Karpas-422 (cell line): ENCODE results near the gene TMEM63C. TPM values are rescaled to one million over a fixed set of nuclear protein-coding genes. Genes with fewer than 3 reads are reported as not detected.

Experiments
- DNase-seq: peaks from one replicate; pipeline ENCODE4 v3.0.0-alpha.2; 2015
- H2AFZ ChIP-seq: fragments of 200-600 bp; sonication (generic); 2 replicates; pipeline ENCODE4 v1.6.1; 2014; ENCODE audit warnings: antibody characterized with exemption, low read length, mixed read lengths
- H3K27ac ChIP-seq: fragments of 200-600 bp; sonication (generic); 2 replicates; pipeline ENCODE4 v1.5.1; 2014; ENCODE audit warnings: mild to moderate bottlenecking, low read length, moderate library complexity
- H3K27me3 ChIP-seq: fragments of 200-600 bp; sonication (generic); 2 replicates; pipeline ENCODE4 v1.6.1; 2014; ENCODE audit warnings: low read length, mixed read lengths
- H3K36me3 ChIP-seq: fragments of 200-600 bp; sonication (generic); 2 replicates; pipeline ENCODE4 v1.6.1; 2014; ENCODE audit warnings: low read length, mixed read lengths; ENCODE audit not compliant: insufficient read depth
- H3K4me1 ChIP-seq: fragments of 200-600 bp; sonication (generic); 2 replicates; pipeline ENCODE4 v1.6.1; 2014; ENCODE audit warnings: mild to moderate bottlenecking, low read length, mixed read lengths
- H3K4me2 ChIP-seq: fragments of 200-600 bp; sonication (generic); 2 replicates; pipeline ENCODE4 v1.6.1; 2014; ENCODE audit warnings: low read length, low read depth, mild to moderate bottlenecking; ENCODE audit not compliant: poor library complexity, severe bottlenecking
- H3K4me3 ChIP-seq: fragments of 200-600 bp; sonication (generic); 2 replicates; pipeline ENCODE4 v1.5.1; 2014; ENCODE audit warnings: mild to moderate bottlenecking, antibody characterized with exemption, low read length, mixed read lengths
- H3K79me2 ChIP-seq: fragments of 200-600 bp; sonication (generic); 2 replicates; pipeline ENCODE4 v1.6.1; 2014; ENCODE audit warnings: mild to moderate bottlenecking, low read length, mixed read lengths
- H3K9ac ChIP-seq: fragments of 200-600 bp; sonication (generic); 2 replicates; pipeline ENCODE4 v1.6.0; 2014; ENCODE audit warnings: low read length
- H3K9me2 ChIP-seq: fragments of 200-600 bp; sonication (generic), shearing (Covaris generic); replicated peaks from 2 replicates; pipeline ENCODE4 v1.6.0; 2014; ENCODE audit warnings: mild to moderate bottlenecking, low read length, moderate library complexity; ENCODE audit not compliant: insufficient read depth
- H3K9me3 ChIP-seq: fragments of 300-700, 200-600 bp; sonication (generic); 2 replicates; pipeline ENCODE4 v1.6.1; 2014; ENCODE audit warnings: low read length, mixed read lengths
- H4K20me1 ChIP-seq: fragments of 200-600 bp; sonication (generic); 2 replicates; pipeline ENCODE4 v1.6.1; 2014; ENCODE audit warnings: mild to moderate bottlenecking, antibody characterized with exemption, low read length, low read depth; ENCODE audit not compliant: insufficient read depth
- total RNA-seq: library from RNA; depleted of rRNA; stranded (reverse); fragments of >200 nt; shearing (Covaris generic); gene quantifications from 2 replicates; pipeline ENCODE4 v1.2.3, GENCODE V29; 2014; ENCODE audit warnings: low replicate concordance

Gene TMEM63C
- total RNA-seq, 1 experiment from 2014 or later, result 5.0 TPM

DNA sequence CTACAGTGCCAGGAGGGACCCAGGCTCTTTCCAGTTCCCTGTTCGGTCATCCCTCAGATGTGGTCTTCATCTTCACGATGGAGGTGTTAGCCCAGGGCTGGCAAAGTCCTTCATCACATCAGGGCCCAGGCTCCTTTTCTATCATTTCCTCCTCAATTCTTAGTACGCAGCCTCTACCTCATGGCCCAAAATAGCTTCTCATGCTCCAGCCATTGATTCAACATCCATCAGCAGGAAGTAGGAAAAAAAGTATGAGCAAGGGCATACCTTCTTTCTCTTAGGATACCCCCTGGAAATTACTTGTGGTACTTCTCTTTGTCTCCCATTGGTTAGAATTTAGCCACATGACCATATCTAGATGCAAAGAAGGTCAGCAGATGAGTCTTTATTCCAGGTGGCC is 27.8 kb upstream of the TMEM63C start:
- Histone ChIP-seq H3K9ac (no peak overlapping the region), H3K79me2 (no peaks in the 10 kb centered on the region), H3K36me3 (no peaks in the 10 kb centered on the region), H3K4me3 (no peak overlapping the region), H3K4me2 (no peak overlapping the region), H3K27me3 (0 out of 2 replicates have a peak, but pooled peaks cover 2% of the 10 kb centered on the region), H4K20me1 (no peaks in the 10 kb centered on the region), H2AFZ (no peak overlapping the region), H3K9me3 (no peaks in the 10 kb centered on the region), H3K9me2 (no peaks in the 10 kb centered on the region), H3K4me1 (no peaks in the 10 kb centered on the region), H3K27ac (no peak overlapping the region)
- no peak for DNase-seq

DNA sequence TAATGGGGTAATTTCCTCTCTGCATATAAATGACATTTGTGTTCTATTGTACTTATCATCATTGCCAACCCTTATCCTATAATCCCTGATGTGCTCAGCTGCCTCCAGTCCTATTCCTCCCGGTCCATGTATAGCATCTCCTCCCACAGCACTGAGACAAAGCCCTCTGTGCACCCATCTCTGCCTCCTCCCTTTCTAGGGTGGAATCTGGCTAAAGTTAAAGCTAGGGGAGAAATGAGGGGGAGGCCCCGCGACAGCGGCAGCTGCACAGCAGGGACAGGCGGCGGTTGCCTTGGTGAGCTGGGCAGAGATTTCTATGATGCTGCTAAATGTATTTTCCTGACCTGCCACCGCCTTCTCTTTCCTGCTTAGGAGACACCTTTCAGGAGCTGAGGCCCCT is 27.2 kb upstream of the TMEM63C start:
- Histone ChIP-seq H2AFZ (no peak overlapping the region), H3K4me1 (no peaks in the 10 kb centered on the region), H3K4me2 (no peak overlapping the region), H3K4me3 (no peak overlapping the region), H3K27ac (no peak overlapping the region), H4K20me1 (no peaks in the 10 kb centered on the region), H3K79me2 (no peaks in the 10 kb centered on the region), H3K9ac (no peak overlapping the region), H3K36me3 (no peaks in the 10 kb centered on the region), H3K27me3 (0 out of 2 replicates have a peak, but pooled peaks cover under 1% of the 10 kb centered on the region), H3K9me3 (no peaks in the 10 kb centered on the region), H3K9me2 (no peaks in the 10 kb centered on the region)
- no peak for DNase-seq

DNA sequence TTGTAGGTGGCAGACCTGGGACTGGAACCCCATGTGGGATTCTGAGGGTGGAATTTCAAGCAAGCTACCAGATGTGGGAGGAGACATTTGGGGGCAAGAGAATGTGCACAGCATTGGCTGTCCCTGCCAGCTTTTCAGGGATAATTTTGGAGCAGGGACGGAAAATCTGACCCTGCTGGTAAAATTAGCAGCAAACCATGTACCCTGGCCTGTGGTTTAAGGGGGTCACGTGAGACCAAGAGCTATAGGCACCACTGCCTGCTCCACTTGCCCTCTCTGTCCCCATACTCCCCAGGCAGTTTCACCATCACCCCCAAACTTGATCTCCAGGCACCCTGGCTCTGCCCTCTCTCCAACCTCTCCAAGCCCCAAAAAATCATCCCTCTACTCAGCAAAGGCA is 26.5 kb upstream of the TMEM63C start:
- Histone ChIP-seq H3K27ac (no peak overlapping the region), H3K27me3 (no peaks in the 10 kb centered on the region), H3K4me3 (no peak overlapping the region)

DNA sequence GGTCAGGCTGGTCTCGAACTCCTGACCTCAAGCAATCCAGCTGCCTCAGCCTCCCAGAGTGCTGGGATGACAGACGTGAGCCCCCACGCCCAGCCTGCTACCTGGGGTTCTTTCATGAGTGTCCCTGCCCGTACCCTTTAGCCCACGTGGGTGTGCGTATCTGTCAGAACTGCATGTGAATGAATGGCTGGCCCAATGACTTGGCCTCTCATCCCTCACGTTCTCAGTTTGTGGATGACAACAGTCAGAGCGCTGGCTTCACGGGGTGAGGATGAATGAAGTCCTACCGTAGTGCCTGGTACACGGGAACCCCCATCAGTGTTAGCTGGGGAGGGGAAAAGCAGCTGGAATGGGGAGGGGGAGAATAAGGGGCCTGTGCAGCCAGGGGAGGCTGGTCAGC is 23.9 kb upstream of the TMEM63C start:
- Histone ChIP-seq H3K9me2 (no peaks in the 10 kb centered on the region), H2AFZ (no peak overlapping the region), H3K79me2 (no peaks in the 10 kb centered on the region), H4K20me1 (no peaks in the 10 kb centered on the region), H3K36me3 (no peaks in the 10 kb centered on the region), H3K4me3 (no peak overlapping the region), H3K9ac (no peak overlapping the region), H3K4me1 (no peaks in the 10 kb centered on the region), H3K4me2 (no peak overlapping the region), H3K27ac (no peak overlapping the region), H3K27me3 (no peaks in the 10 kb centered on the region), H3K9me3 (no peaks in the 10 kb centered on the region)
- DNase-seq, result no peak

More for the DNA sequence above, 26.5 kb upstream of the TMEM63C start:
- no peaks in the 10 kb centered on the region for H3K36me3 ChIP-seq
- no peaks in the 10 kb centered on the region for H3K9me2 ChIP-seq
- no peak overlapping the region for H2AFZ ChIP-seq
- no peak overlapping the region for H3K4me2 ChIP-seq
- no peaks in the 10 kb centered on the region for H3K4me1 ChIP-seq
- no peak for DNase-seq
- no peaks in the 10 kb centered on the region for H3K79me2 ChIP-seq
- H3K9ac ChIP-seq, result no peak overlapping the region
- no peaks in the 10 kb centered on the region for H4K20me1 ChIP-seq
- no peaks in the 10 kb centered on the region for H3K9me3 ChIP-seq

DNA sequence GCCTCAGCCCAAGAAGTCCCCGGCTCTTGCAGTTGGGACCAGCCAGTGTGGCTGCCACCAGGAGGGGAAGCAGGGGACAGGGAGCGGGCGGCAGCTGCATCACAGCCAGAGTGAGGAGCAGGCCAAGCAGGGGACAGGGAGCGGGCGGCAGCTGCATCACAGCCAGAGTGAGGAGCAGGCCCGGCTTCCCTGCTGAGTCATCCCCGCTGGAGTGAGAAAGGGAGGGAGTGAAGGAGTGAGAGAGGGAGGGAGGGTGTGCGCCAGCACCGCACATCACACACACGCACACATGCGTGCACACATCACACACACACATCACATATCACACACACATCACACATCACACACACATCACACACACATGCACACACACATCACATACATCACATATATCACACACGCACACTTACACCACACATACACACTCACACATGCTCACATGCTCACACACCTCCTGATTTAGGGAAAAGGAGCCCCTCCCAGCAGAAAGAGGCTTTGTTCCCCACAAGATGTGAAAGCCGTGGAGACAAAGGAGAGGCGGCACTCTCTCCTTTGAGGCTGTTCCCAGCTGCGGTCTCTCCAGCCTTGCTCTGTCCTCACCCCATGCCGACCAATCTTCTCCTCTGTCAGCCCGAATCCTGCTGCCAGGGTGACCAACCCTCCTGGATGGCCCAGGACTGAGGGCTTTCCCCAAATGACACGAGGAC is 23.3 kb upstream of the TMEM63C start:
- Histone ChIP-seq H3K9ac (no peak overlapping the region), H3K9me2 (no peaks in the 10 kb centered on the region), H3K4me1 (no peaks in the 10 kb centered on the region), H3K27me3 (no peaks in the 10 kb centered on the region), H3K27ac (no peak overlapping the region), H3K9me3 (no peaks in the 10 kb centered on the region), H4K20me1 (no peaks in the 10 kb centered on the region), H2AFZ (no peak overlapping the region), H3K4me2 (no peak overlapping the region), H3K4me3 (no peak overlapping the region), H3K79me2 (no peaks in the 10 kb centered on the region), H3K36me3 (no peaks in the 10 kb centered on the region)
- no peak for DNase-seq

DNA sequence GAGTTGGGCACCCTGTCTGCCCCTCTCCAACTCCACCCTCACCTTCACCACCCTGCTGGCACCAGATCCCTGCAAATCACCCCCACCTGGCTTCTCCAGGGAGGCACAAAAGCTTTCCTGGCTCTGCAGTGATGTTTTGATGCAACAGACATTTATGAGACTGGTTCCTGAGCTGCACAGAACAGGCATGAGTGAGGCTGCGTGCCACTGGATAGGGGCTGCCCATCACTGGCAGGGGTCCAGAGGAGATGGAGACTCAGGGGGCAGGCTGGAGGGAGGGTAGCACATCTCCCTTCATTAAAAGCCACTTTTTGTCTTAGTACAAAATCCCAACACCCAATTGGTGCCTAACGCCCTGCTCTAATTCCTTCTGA is 22.7 kb upstream of the TMEM63C start:
- H3K27me3 ChIP-seq, result no peaks in the 10 kb centered on the region
- H3K36me3 ChIP-seq, result no peaks in the 10 kb centered on the region
- H2AFZ ChIP-seq, result no peak overlapping the region

DNA sequence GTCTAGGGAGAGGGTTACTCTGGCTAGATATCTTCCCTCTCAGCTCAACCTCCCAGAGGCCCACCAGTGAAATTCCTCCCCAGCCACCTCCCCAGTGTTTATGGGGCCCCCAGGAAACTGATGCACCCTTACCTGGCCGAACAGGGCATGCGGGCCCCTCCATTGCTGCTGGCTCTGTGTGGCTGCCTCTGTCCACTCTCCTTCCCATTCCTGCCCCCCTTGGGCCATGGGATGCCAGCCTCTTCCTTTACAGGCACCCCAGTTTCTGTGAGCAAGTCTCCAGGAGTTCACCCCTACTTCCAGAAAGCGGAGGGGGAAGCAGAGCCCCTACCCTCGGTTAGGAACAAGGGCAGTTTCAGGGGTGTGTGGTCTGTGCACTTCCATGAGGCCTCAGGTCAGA is 20.6 kb upstream of the TMEM63C start:
- no peak for DNase-seq
- Histone ChIP-seq H3K9me3 (no peaks in the 10 kb centered on the region), H3K4me3 (no peak overlapping the region), H3K4me1 (no peaks in the 10 kb centered on the region), H4K20me1 (no peaks in the 10 kb centered on the region), H3K4me2 (no peak overlapping the region), H3K27me3 (no peaks in the 10 kb centered on the region), H2AFZ (no peak overlapping the region), H3K36me3 (no peaks in the 10 kb centered on the region), H3K79me2 (no peaks in the 10 kb centered on the region), H3K9me2 (no peaks in the 10 kb centered on the region), H3K9ac (no peak overlapping the region), H3K27ac (no peak overlapping the region)

More for the DNA sequence above, 22.7 kb upstream of the TMEM63C start:
- Histone ChIP-seq H3K9me2 (no peaks in the 10 kb centered on the region), H3K27ac (no peak overlapping the region), H3K4me2 (no peak overlapping the region), H3K79me2 (no peaks in the 10 kb centered on the region), H3K9ac (no peak overlapping the region), H4K20me1 (no peaks in the 10 kb centered on the region), H3K4me3 (no peak overlapping the region), H3K9me3 (no peaks in the 10 kb centered on the region), H3K4me1 (no peaks in the 10 kb centered on the region)
- no peak for DNase-seq

DNA sequence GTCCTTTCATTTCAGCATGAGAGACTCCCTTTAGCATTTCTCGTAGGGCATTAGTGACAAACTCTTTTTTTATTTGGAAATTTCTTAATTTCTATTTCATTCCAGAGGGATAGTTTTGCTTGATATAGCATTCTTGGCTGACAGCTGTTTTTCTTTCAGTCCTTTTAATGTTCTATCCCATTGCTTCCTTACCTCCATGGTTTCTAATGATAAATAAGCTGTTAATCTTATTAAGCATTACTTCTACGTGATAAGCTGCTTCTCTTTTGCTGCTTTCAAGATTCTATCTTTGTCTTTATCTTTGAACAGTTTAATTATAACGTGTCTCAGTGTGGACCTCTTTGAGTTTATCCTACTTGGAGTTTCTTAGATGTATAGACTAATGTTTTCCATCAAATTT is 11.6 kb upstream of the TMEM63C start:
- no peaks in the 10 kb centered on the region for H3K79me2 ChIP-seq
- H3K9me3 ChIP-seq, result peaks cover 9% of the 10 kb centered on the region
- no peak overlapping the region for H3K27ac ChIP-seq
- no peak overlapping the region for H3K9ac ChIP-seq
- no peaks in the 10 kb centered on the region for H3K27me3 ChIP-seq
- no peaks in the 10 kb centered on the region for H4K20me1 ChIP-seq
- no peak overlapping the region for H3K4me3 ChIP-seq
- no peaks in the 10 kb centered on the region for H3K4me1 ChIP-seq
- no peak overlapping the region for H2AFZ ChIP-seq
- H3K4me2 ChIP-seq, result no peak overlapping the region
- DNase-seq, result no peak
- H3K9me2 ChIP-seq, result no peaks in the 10 kb centered on the region
- no peaks in the 10 kb centered on the region for H3K36me3 ChIP-seq
